GM21825 (cell line): ENCODE measurements around the gene TSKU.
"Not testable (repeated sequence)": the region's sequence is repeated elsewhere in the genome, so short reads cannot be mapped to it uniquely, and the experiment has no call there.

ENCODE experiments used
- ATAC-seq: cut with Tn5 transposase; IDR thresholded peaks from one replicate; pipeline ENCODE4 v1.9.1; 2021; ENCODE audit warnings: mild to moderate bottlenecking, moderate library complexity; ENCODE audit not compliant: unreplicated experiment

Gene TSKU

GRCh38 chr11:76787911-76788596 lies 4.9 kb downstream of the TSKU start:
- ATAC-seq, result no peak

GRCh38 chr11:76788661-76789442 lies 5.7 kb downstream of the TSKU start:
- ATAC-seq, result no peak

GRCh38 chr11:76789443-76789719 lies 6.2 kb downstream of the TSKU start:
- no peak for ATAC-seq

GRCh38 chr11:76790251-76790650 lies 7.1 kb downstream of the TSKU start:
- no peak for ATAC-seq

GRCh38 chr11:76791002-76791770 lies 8.0 kb downstream of the TSKU start:
- ATAC-seq, result not testable (repeated sequence)

- no peak for ATAC-seq
Observed at GRCh38 chr11:76791861-76792260, 8.7 kb downstream of the TSKU start.

GRCh38 chr11:76792505-76793264 lies 9.5 kb downstream of the TSKU start:
- no peak for ATAC-seq

GRCh38 chr11:76793391-76794291 lies 10.5 kb downstream of the TSKU start:
- no peak for ATAC-seq

- ATAC-seq, result no peak
Observed at GRCh38 chr11:76794371-76795289, 11.5 kb downstream of the TSKU start.

GRCh38 chr11:76795290-76795935 lies 12.3 kb downstream of the TSKU start:
- no peak for ATAC-seq

GRCh38 chr11:76795936-76796441 lies 12.8 kb downstream of the TSKU start:
- no peak for ATAC-seq

GRCh38 chr11:76796511-76797198 lies 13.5 kb downstream of the TSKU start:
- no peak for ATAC-seq

GRCh38 chr11:76797341-76798201 lies 14.4 kb downstream of the TSKU start:
- no peak for ATAC-seq

- ATAC-seq, result no peak
Observed at GRCh38 chr11:76798202-76798581, 15.0 kb downstream of the TSKU start.

GRCh38 chr11:76798671-76799065 lies 15.5 kb downstream of the TSKU start:
- no peak for ATAC-seq

GRCh38 chr11:76799066-76799804 lies 16.1 kb downstream of the TSKU start:
- ATAC-seq, result peak; percentile 72
